Measurements from ENCODE around the gene ATG2A.
"Not testable (repeated sequence)": the region's sequence is repeated elsewhere in the genome, so short reads cannot be mapped to it uniquely, and the experiment has no call there.

Gene ATG2A

GRCh38 chr11:64854534-64855502 is 62.2 kb downstream of the ATG2A start:
- DNase-seq (ENCODE audit: low spot score), result peak; percentile 98

- no peak for DNase-seq (ENCODE audit: low spot score)
These were observed 62.9 kb downstream of the ATG2A start for GRCh38 chr11:64854157-64854533.

GRCh38 chr11:64853709-64854108 is 63.3 kb downstream of the ATG2A start:
- DNase-seq (ENCODE audit: low spot score), result no peak

- DNase-seq (ENCODE audit: low spot score), result no peak
These were observed 64.1 kb downstream of the ATG2A start for GRCh38 chr11:64852804-64853509.

- no peak for DNase-seq (ENCODE audit: low spot score)
These were observed 65.1 kb downstream of the ATG2A start for GRCh38 chr11:64851831-64852351.

- no peak for DNase-seq (ENCODE audit: low spot score)
These were observed 65.9 kb downstream of the ATG2A start for GRCh38 chr11:64850979-64851567.

- DNase-seq (ENCODE audit: low spot score), result no peak
These were observed 67.2 kb downstream of the ATG2A start for GRCh38 chr11:64849598-64850356.

GRCh38 chr11:64848826-64849597 is 68.0 kb downstream of the ATG2A start:
- no peak for DNase-seq (ENCODE audit: low spot score)

- DNase-seq (ENCODE audit: low spot score), result no peak
These were observed 68.7 kb downstream of the ATG2A start for GRCh38 chr11:64848214-64848825.

GRCh38 chr11:64846998-64847666 is 69.9 kb downstream of the ATG2A start:
- DNase-seq (ENCODE audit: low spot score), result peak; percentile 90

- not testable (repeated sequence) for DNase-seq (ENCODE audit: low spot score)
These were observed 71.3 kb downstream of the ATG2A start for GRCh38 chr11:64845776-64846129.

GRCh38 chr11:64845129-64845775 is 71.8 kb downstream of the ATG2A start:
- no peak for DNase-seq (ENCODE audit: low spot score)
